ENCODE data around the gene BCL2L15. TPM values are rescaled to one million over a fixed set of nuclear protein-coding genes. Genes with fewer than 3 reads are reported as not detected.

BCL2L15 gene
- total RNA-seq, 4 donors from 2014 or later, result 0.32 TPM; not detected in 3

- no peak overlapping the region for H3K4me3 ChIP-seq
- TF ChIP-seq CTCF (IDR thresholded peaks at IDR 0.05 in 4 of 5, conservative IDR thresholded peaks at IDR 0.05 in 1 of 5), result no peak
- no peak for TF ChIP-seq POLR2A (IDR thresholded peaks at IDR 0.05)
- no peaks in the 10 kb centered on the region for H3K9me3 ChIP-seq
- H3K4me1 ChIP-seq, result no peaks in the 10 kb centered on the region
- no peak overlapping the region for H3K27ac ChIP-seq
- peaks cover 0 to 30% of the 10 kb centered on the region in 2 donors for H3K36me3 ChIP-seq
- ATAC-seq (no peak), DNase-seq (no peak)
- intact Hi-C loops (cut with DNase I; ENCODE audit: low total_unique reads) (no loop called here), in situ Hi-C loops (cut with MboI; ENCODE audit: low sequenced_read_pairs in 4 of 4) (no loop called here)
- H3K27me3 ChIP-seq, result no peaks in the 10 kb centered on the region
These were observed 4.3 kb upstream of the BCL2L15 start for GRCh38 chr1:113891631-113892220.

GRCh38 chr1:113890816-113891215 lies 3.4 kb upstream of the BCL2L15 start:
- no peaks in the 10 kb centered on the region for H3K4me1 ChIP-seq
- H3K27ac ChIP-seq, result no peak overlapping the region
- no peak for TF ChIP-seq POLR2A (IDR thresholded peaks at IDR 0.05)
- TF ChIP-seq CTCF (IDR thresholded peaks at IDR 0.05 in 4 of 5, conservative IDR thresholded peaks at IDR 0.05 in 1 of 5), result no peak
- no peak overlapping the region for H3K4me3 ChIP-seq
- ATAC-seq, result no peak
- in situ Hi-C loops (cut with MboI; ENCODE audit: low sequenced_read_pairs in 4 of 4), result no loop called here
- intact Hi-C loops (cut with DNase I; ENCODE audit: low total_unique reads), result no loop called here
- H3K27me3 ChIP-seq, result no peaks in the 10 kb centered on the region
- no peak for DNase-seq
- H3K9me3 ChIP-seq, result no peaks in the 10 kb centered on the region
- peaks cover 0 to 21% of the 10 kb centered on the region in 2 donors for H3K36me3 ChIP-seq

DNA sequence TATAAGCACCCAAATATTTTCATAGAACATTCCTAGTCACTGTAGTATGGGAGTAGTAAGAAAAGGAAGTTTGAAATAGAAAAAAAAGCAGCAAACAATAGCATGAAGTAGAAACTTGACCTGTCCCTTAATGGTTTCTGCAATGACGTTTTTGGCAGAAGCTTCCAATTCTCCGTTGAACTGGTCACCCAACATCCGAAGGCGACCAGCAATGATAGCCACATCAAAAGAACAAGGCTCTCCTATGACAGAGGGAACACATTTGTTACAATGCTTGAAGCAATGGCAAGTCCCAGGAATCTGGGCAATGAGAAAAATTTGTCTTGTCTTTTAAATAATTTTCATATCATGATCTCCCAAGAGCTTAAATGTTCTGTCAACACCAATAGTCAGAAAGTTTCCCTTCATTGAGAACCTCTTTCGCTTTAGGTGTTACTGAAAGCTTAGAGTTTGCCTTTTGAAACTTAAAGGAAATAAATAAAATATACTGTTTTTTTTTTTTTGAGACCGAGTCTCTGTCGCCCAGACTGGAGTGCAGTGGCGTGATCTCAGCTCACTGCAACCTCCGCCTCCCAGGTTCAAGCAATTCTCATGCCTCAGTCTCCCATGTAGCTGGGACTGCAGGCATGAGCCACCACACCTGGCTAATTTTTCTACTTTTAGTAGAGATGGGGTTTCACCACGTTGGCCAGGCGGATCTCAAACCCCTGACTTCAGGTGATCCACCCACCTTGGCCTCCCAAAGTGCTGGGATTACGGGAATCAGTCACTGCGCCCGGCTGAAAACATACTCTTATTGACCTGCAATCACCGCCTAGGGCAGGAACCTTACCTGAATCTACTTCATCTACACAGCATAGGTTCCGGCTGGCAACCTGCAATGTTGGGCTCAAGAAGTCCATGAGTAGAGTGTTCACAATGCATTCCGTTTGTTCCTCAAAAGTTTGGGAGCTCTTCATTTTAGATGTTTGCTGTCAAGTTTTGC lies 672 bp downstream of the BCL2L15 start:
- no peak for DNase-seq

GRCh38 chr1:113881661-113882060 lies 5.7 kb downstream of the BCL2L15 start:
- TF ChIP-seq POLR2A (IDR thresholded peaks at IDR 0.05), result no peak
- no peak for TF ChIP-seq CTCF (IDR thresholded peaks at IDR 0.05 in 4 of 5, conservative IDR thresholded peaks at IDR 0.05 in 1 of 5)
- peak; percentile 4 to 40 for DNase-seq
- in situ Hi-C loops (cut with MboI; ENCODE audit: low sequenced_read_pairs in 4 of 4) (no loop called here), intact Hi-C loops (cut with DNase I; ENCODE audit: low total_unique reads) (no loop called here)
- Histone ChIP-seq H3K27ac (no peak overlapping the region), H3K4me3 (no peak overlapping the region), H3K27me3 (no peaks in the 10 kb centered on the region), H3K9me3 (no peaks in the 10 kb centered on the region), H3K4me1 (peaks cover 5 to 14% of the 10 kb centered on the region in 2 donors), H3K36me3 (no peaks in the 10 kb centered on the region)
- peak; percentile 62 to 94 for ATAC-seq

More for the DNA sequence above, 672 bp downstream of the BCL2L15 start:
- in situ Hi-C loops (cut with MboI; ENCODE audit: low sequenced_read_pairs in 4 of 4), result no loop called here
- H3K27ac ChIP-seq, result no peak overlapping the region
- no peaks in the 10 kb centered on the region for H3K27me3 ChIP-seq
- no peak for ATAC-seq
- intact Hi-C loops (cut with DNase I; ENCODE audit: low total_unique reads), result no loop called here
- H3K9me3 ChIP-seq, result no peaks in the 10 kb centered on the region
- H3K4me3 ChIP-seq, result no peak overlapping the region
- TF ChIP-seq CTCF (IDR thresholded peaks at IDR 0.05 in 4 of 5, conservative IDR thresholded peaks at IDR 0.05 in 1 of 5) (no peak), POLR2A (IDR thresholded peaks at IDR 0.05) (no peak)
- H3K4me1 ChIP-seq, result peaks cover 5% of the 10 kb centered on the region in 2 donors
- H3K36me3 ChIP-seq, result no peaks in the 10 kb centered on the region

Data from gastrocnemius medialis (tissue), 4 donors.